Tibial artery (tissue), 4 donors: ENCODE measurements around the gene LENG9.

ENCODE experiments used
- DNase-seq, 2 donors: peaks; one replicate each; pipeline ENCODE4 v3.0.0-alpha.2; 2019
- H3K27ac ChIP-seq, 2 donors: fragments of 200-600 bp; sonication (generic) in 1 of 2; 1 replicate in 1 of 2; 2 replicates in 1 of 2; pipeline ENCODE4 v1.5.1; 2018 to 2019; ENCODE audit warnings: mild to moderate bottlenecking in 1 of 2
- H3K27me3 ChIP-seq, 2 donors: fragments of 200-600 bp; sonication (generic) in 1 of 2; one replicate each; pipeline versions ENCODE4 v1.5.1 to v1.6.0; 2016 to 2019
- H3K36me3 ChIP-seq, 3 donors: fragments of 200-600 bp; sonication (generic) in 2 of 3; one replicate each; pipeline ENCODE4 v1.5.1; 2016 to 2019; ENCODE audit warnings: mild to moderate bottlenecking in 2 of 3
- H3K4me1 ChIP-seq, 4 donors: fragments of 200-600 bp; sonication (generic) in 2 of 4; 1 replicate in 3 of 4; 2 replicates in 1 of 4; pipeline ENCODE4 v1.5.1; 2016 to 2019
- H3K4me3 ChIP-seq, 2 donors: fragments of 200-600 bp; sonication (generic) in 1 of 2; 1 replicate in 1 of 2; 2 replicates in 1 of 2; pipeline ENCODE4 v1.5.1; 2018 to 2019; ENCODE audit warnings: mild to moderate bottlenecking in 2 of 2
- H3K9me3 ChIP-seq, 3 donors: fragments of 200-600 bp; sonication (generic) in 1 of 3; one replicate each; pipeline ENCODE4 v1.5.1; 2016 to 2019
- intact Hi-C: fragments of 100-400 bp; cut with DNase I; formaldehyde crosslinking; loops from one replicate; pipeline ENCODE4 v1.15.0; 2023; ENCODE audit warnings: low total_unique reads
- TF ChIP-seq, protein P1 (sequence below), 2 experiments: fragments of 200-600 bp in 1 of 2; fragments of 450-650 bp in 1 of 2; IDR thresholded peaks; one replicate each; pipeline ENCODE4 v1.5.1; 2017 to 2019; ENCODE audit warnings: antibody characterized with exemption in 2 of 2, mild to moderate bottlenecking in 1 of 2, moderate library complexity in 1 of 2

LENG9 gene

DNA sequence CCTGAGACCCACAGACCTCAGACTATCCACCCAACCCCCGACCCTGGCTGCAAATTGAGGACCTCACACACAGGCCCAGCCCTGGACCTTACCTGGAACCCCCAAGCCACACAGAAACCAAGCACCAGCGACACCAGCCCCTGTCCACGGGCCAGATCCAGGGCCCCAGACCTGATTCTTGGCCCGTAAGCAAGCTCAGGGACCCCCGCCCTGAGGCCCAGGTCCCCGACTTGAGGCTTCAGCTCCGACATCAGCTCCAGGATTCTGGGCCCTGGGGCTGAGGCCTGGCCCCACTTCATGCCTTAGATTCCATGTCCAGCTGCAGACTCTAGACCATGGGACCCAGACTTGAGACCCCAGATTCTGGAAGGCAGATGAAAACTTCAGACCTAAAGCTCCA is 42.1 kb downstream of the LENG9 start:
- H3K27ac ChIP-seq, result no peak overlapping the region
- no peak for DNase-seq
- intact Hi-C loops, result no loop called here

DNA sequence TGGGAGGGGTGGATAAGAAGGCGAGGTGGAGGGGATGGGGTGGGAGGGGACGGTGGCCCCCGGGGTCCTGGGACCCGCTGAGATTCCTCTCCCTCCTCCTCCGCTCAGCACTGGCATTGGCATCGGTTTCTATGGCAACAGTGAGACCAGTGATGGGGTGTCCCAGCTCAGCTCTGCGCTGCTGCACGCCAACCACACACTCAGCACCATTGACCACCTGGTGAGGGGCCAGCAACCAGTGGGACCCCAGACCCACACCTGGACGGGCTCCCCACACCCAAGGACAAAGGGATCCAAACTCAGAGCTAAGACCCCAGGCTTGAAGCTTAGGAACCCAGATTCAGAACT is 42.4 kb downstream of the LENG9 start:
- Histone ChIP-seq H3K27me3 (peaks cover 0 to 83% of the 10 kb centered on the region in 2 donors), H3K9me3 (no peaks in the 10 kb centered on the region), H3K27ac (no peak overlapping the region), H3K4me3 (no peak overlapping the region), H3K4me1 (peaks cover 0 to 18% (median 6%) of the 10 kb centered on the region in 4 donors), H3K36me3 (no peaks in the 10 kb centered on the region)
- TF ChIP-seq, protein P1, sequence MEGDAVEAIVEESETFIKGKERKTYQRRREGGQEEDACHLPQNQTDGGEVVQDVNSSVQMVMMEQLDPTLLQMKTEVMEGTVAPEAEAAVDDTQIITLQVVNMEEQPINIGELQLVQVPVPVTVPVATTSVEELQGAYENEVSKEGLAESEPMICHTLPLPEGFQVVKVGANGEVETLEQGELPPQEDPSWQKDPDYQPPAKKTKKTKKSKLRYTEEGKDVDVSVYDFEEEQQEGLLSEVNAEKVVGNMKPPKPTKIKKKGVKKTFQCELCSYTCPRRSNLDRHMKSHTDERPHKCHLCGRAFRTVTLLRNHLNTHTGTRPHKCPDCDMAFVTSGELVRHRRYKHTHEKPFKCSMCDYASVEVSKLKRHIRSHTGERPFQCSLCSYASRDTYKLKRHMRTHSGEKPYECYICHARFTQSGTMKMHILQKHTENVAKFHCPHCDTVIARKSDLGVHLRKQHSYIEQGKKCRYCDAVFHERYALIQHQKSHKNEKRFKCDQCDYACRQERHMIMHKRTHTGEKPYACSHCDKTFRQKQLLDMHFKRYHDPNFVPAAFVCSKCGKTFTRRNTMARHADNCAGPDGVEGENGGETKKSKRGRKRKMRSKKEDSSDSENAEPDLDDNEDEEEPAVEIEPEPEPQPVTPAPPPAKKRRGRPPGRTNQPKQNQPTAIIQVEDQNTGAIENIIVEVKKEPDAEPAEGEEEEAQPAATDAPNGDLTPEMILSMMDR (IDR thresholded peaks at IDR 0.05), result no peak
- intact Hi-C loops, result no loop called here
- DNase-seq, result no peak

More for the DNA sequence above, 42.1 kb downstream of the LENG9 start:
- Histone ChIP-seq H3K4me3 (no peak overlapping the region), H3K9me3 (no peaks in the 10 kb centered on the region), H3K36me3 (no peaks in the 10 kb centered on the region), H3K4me1 (peaks cover 0 to 15% (median 6%) of the 10 kb centered on the region in 4 donors), H3K27me3 (peaks cover 0 to 83% of the 10 kb centered on the region in 2 donors)
- TF ChIP-seq, protein P1 (IDR thresholded peaks at IDR 0.05), result no peak

DNA sequence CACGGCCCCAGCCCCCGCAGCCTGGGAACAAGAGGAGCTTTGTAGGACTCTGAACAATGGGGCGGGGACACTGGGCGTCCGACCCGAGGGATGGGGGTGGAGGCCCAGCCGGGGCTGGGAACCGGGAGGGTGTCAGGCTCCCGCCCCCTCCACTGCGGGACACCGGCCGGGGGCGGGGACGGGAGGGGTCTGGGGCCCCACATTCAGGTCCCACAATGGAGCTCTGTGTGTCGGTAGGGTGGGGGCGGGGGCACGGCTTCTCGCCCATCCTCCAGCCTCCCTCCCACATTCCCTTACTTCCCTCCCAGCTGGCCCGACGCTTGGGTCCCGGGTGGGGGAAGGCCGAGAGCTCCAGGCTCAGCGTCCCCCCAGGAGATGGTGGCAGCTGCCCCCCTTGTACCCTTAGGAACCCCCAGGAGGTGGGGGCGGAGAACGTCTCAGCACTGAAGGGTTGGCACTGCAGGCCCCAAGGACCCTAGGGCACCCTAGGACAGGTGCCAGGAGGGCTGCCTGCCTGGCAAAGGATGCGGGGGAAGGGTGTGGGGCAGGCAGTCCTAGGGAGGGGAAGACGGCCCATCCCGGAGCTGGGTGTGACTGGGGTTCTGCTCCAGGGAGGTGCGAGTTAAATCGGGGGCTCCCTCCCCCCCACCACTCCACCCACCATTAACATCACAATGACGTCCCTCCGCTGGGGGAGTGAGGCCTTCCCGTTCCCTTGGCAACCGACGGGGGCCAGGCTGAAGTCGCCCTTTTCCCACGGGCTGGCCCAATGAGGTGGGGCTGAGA is 43.0 kb downstream of the LENG9 start:
- peaks cover 0 to 83% of the 10 kb centered on the region in 2 donors for H3K27me3 ChIP-seq
- H3K36me3 ChIP-seq, result no peaks in the 10 kb centered on the region
- no peak overlapping the region for H3K4me3 ChIP-seq
- no peak overlapping the region for H3K27ac ChIP-seq
- H3K9me3 ChIP-seq, result no peaks in the 10 kb centered on the region
- peaks cover 0 to 18% (median 6%) of the 10 kb centered on the region in 4 donors for H3K4me1 ChIP-seq
- no peak for DNase-seq
- intact Hi-C loops, result no loop called here
- TF ChIP-seq, protein P1 (IDR thresholded peaks at IDR 0.05), result no peak

DNA sequence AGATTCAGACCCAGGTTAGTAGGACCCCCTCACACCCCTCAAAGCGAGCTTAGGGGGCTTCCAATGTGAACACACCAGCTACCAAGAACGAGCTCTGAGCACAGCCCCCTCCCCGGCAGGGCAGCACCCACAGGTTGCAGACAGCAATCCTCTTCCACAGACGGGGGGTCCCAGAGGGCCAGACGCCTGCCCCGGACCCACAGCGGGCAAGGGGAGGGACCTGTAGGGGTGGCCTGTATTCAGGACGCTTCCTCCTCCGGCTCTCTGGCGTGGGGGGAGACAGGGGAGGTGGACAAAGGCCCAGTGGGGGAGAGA is 43.6 kb downstream of the LENG9 start:
- H3K4me1 ChIP-seq, result peaks cover 0 to 24% (median 6%) of the 10 kb centered on the region in 4 donors
- no peak overlapping the region for H3K27ac ChIP-seq
- TF ChIP-seq, protein P1 (IDR thresholded peaks at IDR 0.05), result no peak
- H3K36me3 ChIP-seq, result no peaks in the 10 kb centered on the region
- no peak for DNase-seq
- no peaks in the 10 kb centered on the region for H3K9me3 ChIP-seq
- H3K27me3 ChIP-seq, result peaks cover 0 to 85% of the 10 kb centered on the region in 2 donors
- H3K4me3 ChIP-seq, result no peak overlapping the region
- intact Hi-C loops, result no loop called here

DNA sequence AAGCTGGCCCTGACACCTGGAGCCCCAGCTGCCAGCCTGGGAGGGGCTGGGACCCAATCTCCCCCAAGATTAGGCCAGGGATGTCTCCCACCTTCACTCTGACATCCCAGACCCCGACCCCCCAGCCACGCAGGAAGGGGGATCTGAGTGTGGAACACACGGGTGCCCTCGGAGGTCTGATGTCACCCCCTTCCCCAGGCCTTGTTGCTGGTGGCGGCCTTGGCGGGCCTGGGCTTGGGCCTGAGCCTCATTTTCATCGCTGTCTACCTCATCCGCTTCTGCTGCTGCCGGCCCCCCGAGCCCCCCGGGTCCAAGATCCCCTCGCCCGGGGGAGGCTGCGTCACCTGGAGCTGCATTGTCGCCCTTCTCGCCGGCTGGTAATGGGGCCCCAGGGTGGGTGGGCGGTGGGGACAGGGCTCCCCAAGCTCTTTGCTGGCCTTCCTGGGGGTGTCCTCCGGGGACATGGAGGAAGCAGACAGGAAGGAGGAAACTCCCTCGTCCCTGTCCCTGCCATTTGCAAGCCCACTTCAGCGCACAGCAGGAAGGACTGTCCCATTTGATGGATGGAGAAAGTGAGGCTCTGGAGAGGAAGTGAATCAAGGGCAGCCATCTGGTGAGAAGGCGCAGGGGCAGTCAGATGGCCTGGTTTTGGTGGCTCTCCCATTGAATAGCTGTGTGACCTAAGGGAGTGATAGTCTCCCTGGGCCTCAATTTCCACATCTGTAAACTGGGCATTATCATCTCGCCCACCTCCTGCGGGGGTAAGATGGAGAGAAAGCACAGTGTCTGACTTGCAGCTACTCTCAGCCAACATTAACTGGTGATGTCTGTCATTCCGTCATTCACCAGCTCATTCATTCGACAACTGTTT is 44.4 kb downstream of the LENG9 start:
- H3K9me3 ChIP-seq, result no peaks in the 10 kb centered on the region
- H3K4me3 ChIP-seq, result no peak overlapping the region
- no peaks in the 10 kb centered on the region for H3K36me3 ChIP-seq
- DNase-seq, result no peak
- peaks cover 0 to 92% of the 10 kb centered on the region in 2 donors for H3K27me3 ChIP-seq
- peaks cover 0 to 25% (median 6%) of the 10 kb centered on the region in 4 donors for H3K4me1 ChIP-seq
- H3K27ac ChIP-seq, result no peak overlapping the region
- TF ChIP-seq, protein P1 (IDR thresholded peaks at IDR 0.05), result no peak
- intact Hi-C loops, result no loop called here
